Measurements from ENCODE around the gene LRMDA.
A peak's percentile ranks its signal among the peaks of the same experiment; 100 is the strongest.

LRMDA gene

DNA sequence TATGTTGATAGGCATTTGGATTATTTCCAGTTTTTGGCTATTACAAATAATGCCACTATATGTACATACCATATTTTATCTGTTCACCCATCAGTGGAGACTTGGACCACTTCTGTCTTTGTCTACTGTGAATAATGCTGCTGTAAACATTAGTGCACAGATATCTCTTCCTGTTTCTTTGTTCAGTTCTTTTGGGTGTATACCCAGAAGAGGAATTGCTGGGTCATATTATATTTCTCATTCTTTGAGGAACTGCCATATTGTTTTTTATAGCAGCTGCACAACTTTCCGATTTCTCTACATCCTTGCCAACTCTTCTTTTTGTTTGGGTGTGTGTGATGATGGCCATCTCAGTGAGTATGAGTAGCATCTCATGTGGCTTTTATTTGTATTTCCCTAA lies 218.0 kb downstream of the LRMDA start:
- no peak for DNase-seq

DNA sequence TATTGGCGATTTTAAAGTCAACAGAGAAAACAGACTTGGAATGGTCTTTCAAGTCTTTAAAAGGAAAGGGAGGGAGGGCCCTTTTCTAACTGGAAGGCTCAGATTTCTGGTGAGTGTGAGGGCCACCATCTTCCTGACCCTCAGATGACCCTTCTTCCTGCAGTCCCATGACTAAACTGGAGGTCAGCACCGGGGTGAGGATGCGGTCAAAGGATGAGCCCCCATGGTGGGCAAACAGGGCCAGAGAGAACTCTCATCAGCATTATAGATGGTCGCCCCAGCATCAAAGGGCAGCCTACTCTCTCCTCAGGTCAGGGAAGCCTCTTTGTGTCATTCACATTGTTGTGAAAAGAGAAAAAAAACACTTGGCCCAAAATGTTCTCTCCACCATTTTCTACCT lies 219.2 kb downstream of the LRMDA start:
- no peak for DNase-seq

- DNase-seq: no peak
These were observed 220.0 kb downstream of the LRMDA start for GRCh38 chr10:75651417-75651816.

DNA sequence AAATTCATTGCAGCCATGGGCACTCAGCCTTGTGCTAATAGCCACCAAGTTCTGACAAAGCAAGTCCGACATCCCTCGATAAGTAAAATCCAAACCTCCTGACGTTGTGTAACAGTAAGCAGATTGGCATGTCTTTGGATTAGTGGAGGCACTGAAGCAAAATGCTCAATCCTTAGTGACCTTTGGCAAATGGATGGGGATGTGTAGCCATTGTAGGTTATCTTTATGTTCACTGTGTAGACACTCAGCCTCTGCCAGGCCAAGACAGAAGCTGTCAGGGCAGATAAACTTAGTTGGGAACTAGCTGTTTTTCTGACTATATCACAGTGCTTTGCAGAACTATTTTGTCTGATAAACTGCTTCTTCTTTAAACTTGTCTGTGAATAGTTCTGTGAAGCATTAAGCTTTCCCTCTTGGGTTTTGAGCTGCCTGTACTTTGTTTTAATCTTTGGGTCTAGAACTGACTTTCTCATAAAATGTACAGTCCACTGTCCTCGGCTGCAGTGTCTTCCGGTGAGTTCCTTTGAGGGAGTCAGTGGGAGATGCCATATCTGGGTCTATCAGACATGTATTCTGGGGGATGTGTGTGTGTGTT lies 220.8 kb downstream of the LRMDA start:
- DNase-seq: no peak

DNA sequence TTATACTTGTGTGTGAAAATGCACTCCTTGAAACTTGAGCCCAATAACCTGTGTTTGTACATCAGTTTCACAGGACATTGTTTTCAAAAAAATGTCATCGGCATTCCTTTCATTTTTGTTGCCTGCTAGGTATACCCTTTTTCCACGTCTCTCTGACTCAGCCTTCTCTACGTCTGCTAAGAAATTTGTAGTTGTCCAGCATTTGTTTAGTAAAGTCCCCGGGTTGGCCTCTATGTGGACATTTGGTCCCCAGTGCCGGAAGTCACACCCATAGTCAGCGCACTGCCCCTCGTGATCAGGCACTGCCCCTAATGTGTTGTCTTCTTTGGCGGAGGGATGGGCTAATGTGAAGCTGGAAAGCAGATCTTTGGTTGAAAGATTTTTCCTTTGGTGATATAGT lies 222.3 kb downstream of the LRMDA start:
- no peak for DNase-seq

- no peak for DNase-seq
These were observed 222.8 kb downstream of the LRMDA start for GRCh38 chr10:75654171-75654771.

- DNase-seq: no peak
These were observed 223.3 kb downstream of the LRMDA start for GRCh38 chr10:75654772-75655171.

- DNase-seq: no peak
These were observed 224.5 kb downstream of the LRMDA start for GRCh38 chr10:75655791-75656451.

GRCh38 chr10:75657351-75657750 lies 225.9 kb downstream of the LRMDA start:
- no peak for DNase-seq

GRCh38 chr10:75658036-75658435 lies 226.6 kb downstream of the LRMDA start:
- DNase-seq: no peak

DNA sequence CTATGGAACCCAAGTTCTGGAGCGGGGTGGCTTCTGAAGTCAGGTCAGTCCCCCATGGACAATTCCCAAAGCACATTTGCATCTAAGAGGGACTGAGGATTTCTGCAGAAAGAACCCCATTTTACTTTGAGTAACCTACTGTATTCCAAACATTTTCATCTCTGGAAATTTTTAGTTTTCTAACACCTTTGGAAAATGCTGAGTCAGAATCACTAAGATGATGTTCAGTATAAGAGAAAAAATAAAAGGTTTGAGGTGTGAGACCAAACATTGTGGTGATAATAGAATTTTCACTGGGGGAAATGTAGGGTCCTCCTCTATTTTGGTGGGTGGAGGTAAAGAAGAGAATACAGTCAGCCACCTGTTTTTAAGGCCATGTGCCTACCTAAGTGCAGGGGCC lies 227.1 kb downstream of the LRMDA start:
- DNase-seq: no peak

DNA sequence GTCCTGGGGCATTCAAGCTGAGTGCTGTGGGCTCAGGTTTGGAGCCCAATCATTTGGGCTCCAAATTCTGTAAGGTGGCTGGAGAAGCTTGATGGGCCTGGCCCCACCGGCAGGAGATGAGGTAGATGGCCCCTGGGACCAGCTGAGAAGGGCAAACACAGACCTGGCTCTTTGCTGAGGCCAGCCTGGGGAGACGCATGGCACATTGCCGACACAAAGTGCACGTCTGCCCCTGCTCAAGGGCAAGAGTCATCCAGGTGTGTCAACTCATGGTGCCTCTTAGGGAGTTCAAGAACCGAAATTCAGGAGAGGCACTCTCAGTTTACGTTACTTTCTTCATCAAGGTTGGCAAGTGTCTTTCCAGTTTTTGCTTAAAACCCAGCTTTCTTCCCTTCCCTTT lies 227.5 kb downstream of the LRMDA start:
- no peak for DNase-seq

GRCh38 chr10:75660823-75661222 lies 229.4 kb downstream of the LRMDA start:
- DNase-seq: peak; percentile 31

DNA sequence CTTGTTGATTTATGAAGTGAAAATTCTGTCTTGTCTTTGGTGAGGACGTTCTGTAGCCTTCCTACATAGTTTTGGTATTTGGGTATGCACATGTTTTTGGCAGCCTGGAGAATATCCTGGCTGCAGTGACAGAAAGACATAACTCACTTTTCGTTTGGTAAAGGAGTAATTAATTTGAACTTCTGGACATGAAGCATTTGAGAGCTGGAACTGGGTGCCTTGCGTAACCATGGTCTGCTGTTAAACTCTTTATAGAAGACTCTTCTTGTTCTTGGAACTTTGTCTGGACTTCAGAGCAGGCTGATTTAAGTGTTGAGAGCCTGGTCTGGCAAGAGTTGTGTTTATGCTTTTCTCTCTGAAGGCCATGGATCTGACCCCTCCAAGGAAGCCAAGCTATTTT lies 231.3 kb downstream of the LRMDA start:
- DNase-seq: peak; percentile 42

DNA sequence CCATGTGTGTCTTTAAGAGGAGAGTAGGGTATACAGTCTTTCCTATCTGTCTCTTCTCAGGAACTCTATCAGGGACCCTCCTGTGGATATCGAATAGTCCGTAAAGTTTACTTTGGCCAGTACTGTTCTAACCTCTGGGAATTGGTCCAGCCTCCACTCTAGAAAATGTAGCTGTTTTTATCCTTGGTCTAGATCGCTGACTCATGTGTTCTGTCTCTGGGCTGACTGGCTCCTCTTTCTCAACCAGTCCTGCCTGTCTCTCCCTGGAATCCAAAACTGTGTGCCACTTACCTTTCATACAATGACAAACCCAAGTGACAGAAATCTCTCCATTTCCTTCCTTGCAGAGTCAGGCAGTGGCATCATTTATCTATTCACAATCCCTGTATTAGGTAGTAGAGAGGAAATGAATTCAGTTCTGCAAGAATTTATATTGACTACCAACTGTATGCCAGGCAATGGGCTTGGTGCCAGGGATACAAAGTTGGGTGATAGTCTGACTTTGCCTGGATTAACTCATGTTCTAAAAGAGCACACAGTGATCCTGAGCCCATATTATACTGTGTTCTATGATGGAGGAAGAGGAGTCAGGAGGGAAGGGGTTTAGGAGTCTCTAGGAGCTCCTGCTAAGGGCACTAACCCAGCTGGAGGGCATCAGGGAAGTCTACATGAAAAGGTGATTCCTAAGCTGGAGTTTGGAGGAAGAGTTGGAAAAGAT lies 232.7 kb downstream of the LRMDA start:
- no peak for DNase-seq

GRCh38 chr10:75664968-75665367 lies 233.5 kb downstream of the LRMDA start:
- DNase-seq: no peak

- no peak for DNase-seq
These were observed 234.3 kb downstream of the LRMDA start for GRCh38 chr10:75665707-75666106.

- DNase-seq: no peak
These were observed 240.8 kb downstream of the LRMDA start for GRCh38 chr10:75672111-75672671.

GRCh38 chr10:75672842-75673241 lies 241.4 kb downstream of the LRMDA start:
- DNase-seq: no peak

DNA sequence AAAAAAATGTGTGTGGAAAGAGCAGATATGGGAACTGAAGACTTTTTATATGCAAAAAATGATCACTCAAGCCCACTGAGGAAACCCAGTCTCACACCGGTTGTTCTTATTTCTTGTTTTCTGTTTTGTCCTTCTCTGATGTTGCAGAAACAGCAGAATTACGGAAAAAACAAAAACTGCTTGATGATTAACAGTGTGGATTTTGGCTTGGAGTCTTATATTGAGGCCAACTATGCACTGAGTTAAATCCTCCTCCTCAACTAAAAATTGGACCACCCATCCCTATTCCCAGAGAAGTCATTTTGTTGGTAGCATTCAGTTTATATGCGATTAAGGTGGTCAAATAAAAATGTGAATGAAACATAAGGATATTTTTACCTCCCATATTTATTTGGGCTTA lies 246.1 kb downstream of the LRMDA start:
- DNase-seq: no peak

DNA sequence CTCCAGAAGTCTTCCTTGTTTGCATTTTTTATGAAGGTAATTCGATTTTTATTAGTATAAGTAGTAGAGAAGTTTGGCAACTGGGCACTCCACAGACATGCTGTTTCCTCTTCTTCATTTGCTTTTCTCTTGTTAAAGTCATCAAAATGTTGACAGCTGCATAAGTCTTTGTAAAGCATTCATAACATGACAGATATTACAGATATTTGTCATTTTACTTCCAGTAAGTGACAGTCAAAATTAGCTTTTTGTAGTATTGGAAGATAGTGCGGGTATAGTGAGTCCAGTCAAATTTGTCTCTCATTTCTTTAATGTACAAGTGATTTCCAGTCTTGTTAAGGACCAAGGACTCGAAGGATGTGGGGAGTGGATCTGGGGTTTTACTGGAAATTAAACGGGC lies 247.1 kb downstream of the LRMDA start:
- no peak for DNase-seq

- DNase-seq: no peak
These were observed 248.1 kb downstream of the LRMDA start for GRCh38 chr10:75679536-75679935.

DNA sequence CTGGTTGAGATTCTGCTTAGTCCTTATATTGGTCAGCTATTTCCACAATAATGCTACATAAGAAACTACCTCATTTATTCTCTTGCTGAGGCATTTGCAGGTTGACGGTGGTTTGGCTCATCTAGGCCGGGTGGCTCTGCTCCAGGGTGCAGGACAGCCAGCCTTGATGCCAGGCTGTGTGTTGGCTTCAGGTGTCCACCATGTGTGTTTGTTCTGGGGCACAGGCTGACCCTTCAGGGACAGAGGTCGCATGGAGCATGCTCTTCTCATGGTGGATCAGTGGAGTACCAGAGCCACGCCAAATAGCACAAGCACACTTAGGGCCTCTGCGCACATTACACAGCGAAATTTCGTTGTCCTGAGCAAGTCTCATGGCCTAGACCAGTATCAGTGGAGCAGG lies 249.9 kb downstream of the LRMDA start:
- DNase-seq: no peak
